ENCODE results near the gene DNM1. TPM values are rescaled to one million over a fixed set of nuclear protein-coding genes. Genes with fewer than 3 reads are reported as not detected.

DNM1 gene
- total RNA-seq, 4 donors from 2014 or later, result 8.6 to 22.3 (median 14.4) TPM

DNA sequence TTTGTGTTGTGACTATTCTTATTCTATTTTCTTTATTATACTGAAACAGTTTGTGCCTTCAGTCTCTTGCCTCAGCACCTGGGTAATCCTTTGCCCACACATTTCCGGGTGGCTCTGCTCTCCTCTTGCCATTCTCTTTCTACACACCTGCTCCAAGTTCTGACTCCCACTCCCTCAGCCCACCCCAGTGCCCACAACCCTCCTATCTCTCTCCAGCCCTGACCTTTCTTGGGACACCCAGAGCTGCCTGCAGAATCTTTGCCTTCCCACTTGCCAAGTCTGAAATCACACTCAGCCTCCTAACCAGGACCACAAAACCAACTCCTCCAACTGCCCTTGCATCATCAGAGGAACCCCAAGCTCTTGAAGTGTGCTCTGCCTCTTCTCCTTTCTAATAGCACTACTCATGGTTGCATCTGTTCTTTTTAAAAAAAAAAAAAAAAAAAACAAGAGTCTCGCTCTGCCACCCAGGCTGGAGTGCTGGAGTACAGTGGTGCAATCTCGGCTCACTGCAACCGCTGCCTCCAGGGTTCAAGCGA lies 77.0 kb downstream of the DNM1 start:
- 91 to 97% methylated on average over 1 to 5 of the region's 5 CpGs for WGBS, 2 donors (ENCODE audit: low coverage in 1 of 2)
- Histone ChIP-seq H3K36me3 (peaks cover 0 to 2% of the 10 kb centered on the region in 2 donors), H3K4me3 (no peak overlapping the region), H3K27me3 (no peaks in the 10 kb centered on the region), H3K4me1 (peaks cover 2 to 22% (median 8%) of the 10 kb centered on the region in 3 donors), H3K27ac (no peak overlapping the region), H3K9me3 (no peaks in the 10 kb centered on the region)
- TF ChIP-seq, protein P1, sequence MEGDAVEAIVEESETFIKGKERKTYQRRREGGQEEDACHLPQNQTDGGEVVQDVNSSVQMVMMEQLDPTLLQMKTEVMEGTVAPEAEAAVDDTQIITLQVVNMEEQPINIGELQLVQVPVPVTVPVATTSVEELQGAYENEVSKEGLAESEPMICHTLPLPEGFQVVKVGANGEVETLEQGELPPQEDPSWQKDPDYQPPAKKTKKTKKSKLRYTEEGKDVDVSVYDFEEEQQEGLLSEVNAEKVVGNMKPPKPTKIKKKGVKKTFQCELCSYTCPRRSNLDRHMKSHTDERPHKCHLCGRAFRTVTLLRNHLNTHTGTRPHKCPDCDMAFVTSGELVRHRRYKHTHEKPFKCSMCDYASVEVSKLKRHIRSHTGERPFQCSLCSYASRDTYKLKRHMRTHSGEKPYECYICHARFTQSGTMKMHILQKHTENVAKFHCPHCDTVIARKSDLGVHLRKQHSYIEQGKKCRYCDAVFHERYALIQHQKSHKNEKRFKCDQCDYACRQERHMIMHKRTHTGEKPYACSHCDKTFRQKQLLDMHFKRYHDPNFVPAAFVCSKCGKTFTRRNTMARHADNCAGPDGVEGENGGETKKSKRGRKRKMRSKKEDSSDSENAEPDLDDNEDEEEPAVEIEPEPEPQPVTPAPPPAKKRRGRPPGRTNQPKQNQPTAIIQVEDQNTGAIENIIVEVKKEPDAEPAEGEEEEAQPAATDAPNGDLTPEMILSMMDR (IDR thresholded peaks at IDR 0.05), result no peak
- no peak for TF ChIP-seq EP300 (IDR thresholded peaks at IDR 0.05)
- TF ChIP-seq POLR2A (IDR thresholded peaks at IDR 0.05), result no peak
- no peak for TF ChIP-seq POLR2AphosphoS5 (IDR thresholded peaks at IDR 0.05)
- ATAC-seq, result no peak

DNA sequence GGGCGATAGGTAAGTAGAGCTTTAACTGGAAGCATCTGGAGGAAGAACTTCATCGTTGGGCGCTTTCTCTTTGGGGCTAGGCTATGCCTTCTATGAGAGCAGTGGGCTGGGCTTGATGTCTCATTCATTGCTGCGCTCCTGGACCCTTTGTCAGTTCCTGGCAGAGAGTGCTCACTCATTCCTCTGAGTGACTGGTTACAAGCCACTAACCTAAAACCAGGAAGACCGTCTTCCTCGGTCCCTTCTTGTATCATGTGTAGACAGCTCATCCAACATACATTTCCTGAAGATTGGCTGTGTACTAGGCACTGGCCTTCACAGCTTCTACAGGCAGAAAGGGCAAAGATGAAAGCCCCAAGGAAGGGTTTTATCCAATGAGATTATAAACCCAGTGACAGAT lies 79.3 kb downstream of the DNM1 start:
- no peak overlapping the region for H3K27ac ChIP-seq
- H3K4me1 ChIP-seq, result peaks cover 0 to 16% (median under 1%) of the 10 kb centered on the region in 3 donors
- TF ChIP-seq POLR2A (IDR thresholded peaks at IDR 0.05) (no peak), EP300 (IDR thresholded peaks at IDR 0.05) (no peak), POLR2AphosphoS5 (IDR thresholded peaks at IDR 0.05) (no peak)
- TF ChIP-seq, protein P1 (IDR thresholded peaks at IDR 0.05), result no peak
- 87 to 91% methylated on average over 4 to 5 of the region's 6 CpGs for WGBS, 2 donors (ENCODE audit: low coverage in 1 of 2)
- no peak overlapping the region for H3K4me3 ChIP-seq
- H3K36me3 ChIP-seq, result peaks cover 0 to 26% of the 10 kb centered on the region in 2 donors
- no peaks in the 10 kb centered on the region for H3K27me3 ChIP-seq
- H3K9me3 ChIP-seq, result no peaks in the 10 kb centered on the region
- ATAC-seq, result no peak

DNA sequence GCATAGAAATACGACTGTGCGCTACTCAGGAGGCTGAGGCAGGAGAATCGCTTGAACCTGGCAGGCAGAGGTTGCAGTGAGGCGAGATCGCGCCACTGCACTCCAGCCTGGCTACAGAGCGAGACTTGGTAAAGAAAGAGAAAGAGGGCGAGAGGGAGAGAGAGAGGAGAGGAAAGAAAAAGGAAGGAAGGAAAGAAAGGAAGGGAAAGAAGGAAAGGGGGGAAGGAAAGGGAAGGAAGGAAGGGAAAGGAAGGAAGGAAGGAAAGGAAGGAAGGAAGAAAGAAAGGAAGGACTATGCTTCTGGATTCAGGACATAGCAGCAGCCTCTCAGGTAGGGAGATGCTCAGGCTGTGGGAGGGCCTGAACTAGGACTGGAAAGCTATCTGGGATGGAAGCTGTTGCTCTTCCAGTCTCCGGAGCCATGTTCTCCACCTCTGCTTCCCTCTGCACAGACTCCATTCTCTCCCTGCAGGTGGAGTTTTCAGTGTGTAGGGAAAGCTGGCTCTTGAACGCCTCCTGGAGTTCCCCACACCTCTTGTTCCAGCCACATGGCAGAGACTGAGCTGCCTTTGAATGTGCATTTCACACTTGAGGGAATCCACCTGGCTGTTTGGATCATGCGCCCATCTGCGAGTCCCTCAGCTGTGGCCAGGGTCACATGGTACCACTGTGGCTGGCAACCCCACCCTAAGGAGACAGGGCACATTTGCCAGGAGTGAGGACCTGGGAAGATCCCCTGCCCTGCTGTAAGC lies 82.0 kb downstream of the DNM1 start:
- no peaks in the 10 kb centered on the region for H3K27me3 ChIP-seq
- H3K4me3 ChIP-seq, result no peak overlapping the region
- no peak for ATAC-seq
- H3K36me3 ChIP-seq, result peaks cover 0 to 52% of the 10 kb centered on the region in 2 donors
- WGBS, 2 donors (ENCODE audit: low coverage in 1 of 2), result 67 to 91% methylated on average over 1 to 9 of the region's 12 CpGs
- H3K9me3 ChIP-seq, result no peaks in the 10 kb centered on the region
- H3K27ac ChIP-seq, result no peak overlapping the region
- H3K4me1 ChIP-seq, result peaks cover 0 to 8% (median 0%) of the 10 kb centered on the region in 3 donors
- TF ChIP-seq, protein P1 (IDR thresholded peaks at IDR 0.05), result no peak
- TF ChIP-seq POLR2AphosphoS5 (IDR thresholded peaks at IDR 0.05) (no peak), POLR2A (IDR thresholded peaks at IDR 0.05) (no peak), EP300 (IDR thresholded peaks at IDR 0.05) (no peak)

DNA sequence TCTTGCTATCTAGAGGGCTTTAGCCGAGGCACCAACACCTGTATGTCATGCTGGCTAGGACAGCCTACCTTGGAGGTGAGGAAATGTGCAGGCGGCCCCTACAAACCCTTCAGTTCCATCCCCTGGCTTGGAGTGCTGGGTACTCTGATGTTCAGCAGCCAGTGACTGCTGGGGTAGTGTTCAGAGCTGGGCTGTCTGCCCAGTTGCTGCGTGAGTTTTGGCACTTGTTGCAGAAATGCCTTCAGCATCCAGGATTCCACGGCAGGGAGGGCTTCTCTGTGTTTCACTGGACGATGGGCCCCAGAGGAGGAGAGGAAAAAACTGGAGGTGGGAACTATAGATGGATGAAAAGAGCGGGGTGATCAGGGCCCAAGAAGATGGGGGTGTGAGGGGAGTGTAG lies 83.3 kb downstream of the DNM1 start:
- peak; percentile 48 for ATAC-seq
- H3K27ac ChIP-seq, result no peak overlapping the region
- H3K27me3 ChIP-seq, result no peaks in the 10 kb centered on the region
- no peaks in the 10 kb centered on the region for H3K9me3 ChIP-seq
- peaks cover 0 to 8% (median 0%) of the 10 kb centered on the region in 3 donors for H3K4me1 ChIP-seq
- H3K4me3 ChIP-seq, result no peak overlapping the region
- peaks cover 0 to 52% of the 10 kb centered on the region in 2 donors for H3K36me3 ChIP-seq
- 45% methylated on average over 5 of the region's 6 CpGs; no CpG with 5 or more reads in 1 of the 2 donors for WGBS, 2 donors (ENCODE audit: low coverage in 1 of 2)
- TF ChIP-seq POLR2A (IDR thresholded peaks at IDR 0.05), result no peak

DNA sequence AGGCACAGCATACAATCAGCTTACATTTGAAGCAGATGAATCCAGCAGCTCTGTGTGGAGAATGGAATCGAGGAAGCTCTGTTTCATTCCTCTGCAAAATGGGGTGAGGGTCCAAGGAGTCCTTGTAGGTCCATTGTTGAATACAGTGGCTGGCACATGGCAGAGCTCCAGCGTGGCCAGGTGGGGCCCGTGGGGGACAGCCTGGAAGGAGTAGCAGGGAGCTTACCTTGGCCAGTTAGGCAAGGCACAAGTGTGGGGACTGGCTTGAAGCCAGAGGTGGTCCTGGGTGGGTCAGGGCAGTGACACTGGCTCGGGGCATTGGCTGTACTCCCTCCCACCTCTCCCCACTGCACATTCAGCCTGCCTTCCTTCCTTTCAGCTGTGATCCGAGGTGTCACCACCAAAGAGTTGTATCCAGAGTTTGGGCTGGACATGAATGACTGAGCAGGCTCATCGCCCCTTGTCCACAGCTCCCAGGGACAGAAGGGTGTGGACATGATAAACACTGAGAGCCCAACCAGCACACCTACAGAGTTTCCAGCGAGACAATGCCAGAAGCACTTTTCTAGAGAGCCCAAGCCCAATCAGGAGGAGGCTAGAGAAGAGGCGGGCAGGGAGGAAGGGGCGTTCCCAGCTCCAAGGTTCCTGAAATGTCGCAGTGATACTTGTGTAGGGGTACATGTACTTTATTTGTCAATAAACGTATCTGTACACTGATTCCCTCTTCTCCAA lies 85.3 kb downstream of the DNM1 start:
- no peak overlapping the region for H3K27ac ChIP-seq
- peaks cover 0 to 8% (median 0%) of the 10 kb centered on the region in 3 donors for H3K4me1 ChIP-seq
- TF ChIP-seq EP300 (IDR thresholded peaks at IDR 0.05), result no peak
- no peak for TF ChIP-seq POLR2A (IDR thresholded peaks at IDR 0.05)
- TF ChIP-seq, protein P1 (IDR thresholded peaks at IDR 0.05), result no peak
- no peak for TF ChIP-seq POLR2AphosphoS5 (IDR thresholded peaks at IDR 0.05)
- peaks cover 0 to 59% of the 10 kb centered on the region in 2 donors for H3K36me3 ChIP-seq
- no peaks in the 10 kb centered on the region for H3K9me3 ChIP-seq
- no peak overlapping the region for H3K4me3 ChIP-seq
- ATAC-seq, result no peak
- no peaks in the 10 kb centered on the region for H3K27me3 ChIP-seq
- 80 to 83% methylated on average over 3 to 5 of the region's 11 CpGs for WGBS, 2 donors (ENCODE audit: low coverage in 1 of 2)
